BE2C (cell line): ENCODE measurements around the gene RBPMS2.

ENCODE experiments used
- DNase-seq: peaks from one replicate; pipeline ENCODE4 v3.0.0-alpha.2; 2020
- H3K27me3 ChIP-seq: fragments of 250-450 bp; sonication (Bioruptor Pico); 2 replicates; pipeline ENCODE4 v1.5.1; 2020; ENCODE audit warnings: mild to moderate bottlenecking
- H3K36me3 ChIP-seq: fragments of 250-450 bp; sonication (Bioruptor Pico); 2 replicates; pipeline ENCODE4 v1.5.1; 2020; ENCODE audit warnings: mild to moderate bottlenecking
- H3K4me1 ChIP-seq: fragments of 250-450 bp; sonication (Bioruptor Pico); 2 replicates; pipeline ENCODE4 v1.5.1; 2020
- H3K4me3 ChIP-seq: 2 replicates; pipeline ENCODE4 v1.5.1; 2011; ENCODE audit warnings: low read depth, low read length
- H3K9me3 ChIP-seq: fragments of 250-450 bp; sonication (Bioruptor Pico); 2 replicates; pipeline ENCODE4 v1.5.1; 2020
- TF ChIP-seq, protein P1 (sequence below): IDR thresholded peaks from 2 replicates; pipeline ENCODE4 v1.5.1; 2012; ENCODE audit warnings: mild to moderate bottlenecking, low read depth, low read length

Gene RBPMS2

DNA sequence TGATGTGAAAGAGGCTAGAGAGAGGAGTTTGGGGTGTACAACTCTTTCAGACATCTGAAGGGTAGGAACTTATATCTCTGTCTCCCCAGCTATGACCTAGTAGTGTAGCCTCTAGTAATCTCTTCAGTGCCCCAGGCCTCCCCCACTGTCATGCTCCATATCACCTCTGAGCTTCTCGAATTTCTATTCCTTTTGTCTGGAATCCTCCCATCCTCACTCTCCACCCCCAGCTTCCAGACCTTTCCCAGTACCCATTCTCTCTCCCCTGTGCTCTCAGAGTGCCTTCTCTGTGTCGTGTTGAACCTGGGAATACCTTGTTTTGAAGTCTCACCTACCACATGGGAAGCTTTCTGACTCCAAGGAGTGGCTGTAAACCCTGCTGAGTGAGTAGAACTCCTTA, 3.6 kb upstream of the RBPMS2 start:
- no peaks in the 10 kb centered on the region; the same call in 1 of the 2 replicates for H3K9me3 ChIP-seq
- DNase-seq: no peak
- no peaks in the 10 kb centered on the region for H3K4me1 ChIP-seq
- TF ChIP-seq, protein P1, sequence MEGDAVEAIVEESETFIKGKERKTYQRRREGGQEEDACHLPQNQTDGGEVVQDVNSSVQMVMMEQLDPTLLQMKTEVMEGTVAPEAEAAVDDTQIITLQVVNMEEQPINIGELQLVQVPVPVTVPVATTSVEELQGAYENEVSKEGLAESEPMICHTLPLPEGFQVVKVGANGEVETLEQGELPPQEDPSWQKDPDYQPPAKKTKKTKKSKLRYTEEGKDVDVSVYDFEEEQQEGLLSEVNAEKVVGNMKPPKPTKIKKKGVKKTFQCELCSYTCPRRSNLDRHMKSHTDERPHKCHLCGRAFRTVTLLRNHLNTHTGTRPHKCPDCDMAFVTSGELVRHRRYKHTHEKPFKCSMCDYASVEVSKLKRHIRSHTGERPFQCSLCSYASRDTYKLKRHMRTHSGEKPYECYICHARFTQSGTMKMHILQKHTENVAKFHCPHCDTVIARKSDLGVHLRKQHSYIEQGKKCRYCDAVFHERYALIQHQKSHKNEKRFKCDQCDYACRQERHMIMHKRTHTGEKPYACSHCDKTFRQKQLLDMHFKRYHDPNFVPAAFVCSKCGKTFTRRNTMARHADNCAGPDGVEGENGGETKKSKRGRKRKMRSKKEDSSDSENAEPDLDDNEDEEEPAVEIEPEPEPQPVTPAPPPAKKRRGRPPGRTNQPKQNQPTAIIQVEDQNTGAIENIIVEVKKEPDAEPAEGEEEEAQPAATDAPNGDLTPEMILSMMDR: no peak
- no peak overlapping the region for H3K4me3 ChIP-seq
- peaks cover 5% of the 10 kb centered on the region; the same call in 1 of the 2 replicates for H3K27me3 ChIP-seq
- no peaks in the 10 kb centered on the region for H3K36me3 ChIP-seq

DNA sequence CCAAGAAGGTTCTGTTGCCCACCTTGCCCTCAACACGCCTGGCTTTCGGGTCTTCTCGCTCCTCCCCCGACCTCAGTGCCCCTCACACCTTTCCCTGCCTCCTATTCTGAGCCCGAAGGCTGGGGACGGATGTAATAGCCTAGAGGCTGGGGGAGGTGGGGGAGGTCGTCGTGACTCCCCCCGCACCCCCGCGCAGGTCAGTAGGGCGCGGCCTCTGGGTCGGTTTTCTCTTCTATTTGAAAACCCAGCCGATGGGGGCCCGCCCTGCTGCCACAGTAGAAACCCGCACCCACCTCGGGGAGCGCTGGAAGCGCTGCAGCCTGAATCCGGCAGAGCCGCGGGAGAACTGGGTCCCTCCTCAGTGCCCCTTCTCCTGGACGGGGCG, 1.0 kb upstream of the RBPMS2 start:
- H3K36me3 ChIP-seq: no peaks in the 10 kb centered on the region

DNA sequence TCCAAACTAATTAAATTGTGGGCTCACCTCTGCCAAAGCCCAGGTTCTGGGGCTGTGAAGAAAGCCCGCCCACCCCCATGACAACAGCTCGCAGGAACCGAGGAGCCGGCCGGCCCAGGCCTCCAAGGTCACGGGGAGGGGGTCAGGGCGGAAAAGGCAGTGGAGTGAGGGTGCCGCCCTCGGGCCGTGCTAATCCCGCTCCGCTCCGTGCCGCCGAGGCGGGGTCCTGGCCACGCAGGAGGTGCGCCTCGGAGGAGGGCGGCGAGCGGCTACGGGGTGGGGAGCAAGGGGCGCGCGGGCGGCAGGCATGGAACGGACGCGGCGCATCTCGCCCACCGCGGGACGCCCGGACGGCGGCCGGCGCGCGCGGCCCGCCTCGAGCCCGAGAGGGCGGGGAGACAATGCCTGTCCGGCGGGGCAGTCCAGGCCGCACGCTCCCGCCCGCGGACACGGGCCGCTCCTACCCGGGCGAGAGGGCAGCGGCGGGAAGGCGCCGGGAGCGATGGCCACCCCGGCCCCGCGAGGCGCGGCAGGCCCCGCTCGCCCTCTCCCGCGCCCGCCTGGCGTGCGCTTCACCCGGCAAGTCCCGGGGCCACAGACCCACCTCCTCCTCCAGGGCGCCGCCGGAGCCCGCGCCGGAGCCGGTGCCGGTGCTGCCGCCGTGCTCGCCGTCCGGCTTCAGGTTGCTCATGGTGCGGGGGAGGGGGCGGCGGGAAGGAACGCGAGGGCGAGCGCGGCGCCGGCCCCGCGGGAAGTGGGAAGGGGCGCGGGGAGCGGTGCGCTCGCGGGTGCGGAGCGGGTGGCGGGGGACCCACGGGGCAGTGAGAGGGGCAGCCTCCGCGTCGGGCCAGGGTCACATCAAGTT, 528 bp downstream of the RBPMS2 start:
- TF ChIP-seq, protein P1: no peak
- peak; percentile 42 for DNase-seq
- no peaks in the 10 kb centered on the region for H3K36me3 ChIP-seq
- no peaks in the 10 kb centered on the region for H3K4me1 ChIP-seq
- H3K4me3 ChIP-seq: peak overlapping the region; percentile 38
- peaks cover 5% of the 10 kb centered on the region; the same call in 1 of the 2 replicates for H3K27me3 ChIP-seq
- no peaks in the 10 kb centered on the region; the same call in 1 of the 2 replicates for H3K9me3 ChIP-seq

More for the DNA sequence above, 1.0 kb upstream of the RBPMS2 start:
- peaks cover 5% of the 10 kb centered on the region; the same call in 1 of the 2 replicates for H3K27me3 ChIP-seq
- H3K4me3 ChIP-seq: no peak overlapping the region; the same call in 1 of the 2 replicates
- DNase-seq: no peak
- TF ChIP-seq, protein P1: no peak
- no peaks in the 10 kb centered on the region for H3K4me1 ChIP-seq
- H3K9me3 ChIP-seq: no peaks in the 10 kb centered on the region; the same call in 1 of the 2 replicates

DNA sequence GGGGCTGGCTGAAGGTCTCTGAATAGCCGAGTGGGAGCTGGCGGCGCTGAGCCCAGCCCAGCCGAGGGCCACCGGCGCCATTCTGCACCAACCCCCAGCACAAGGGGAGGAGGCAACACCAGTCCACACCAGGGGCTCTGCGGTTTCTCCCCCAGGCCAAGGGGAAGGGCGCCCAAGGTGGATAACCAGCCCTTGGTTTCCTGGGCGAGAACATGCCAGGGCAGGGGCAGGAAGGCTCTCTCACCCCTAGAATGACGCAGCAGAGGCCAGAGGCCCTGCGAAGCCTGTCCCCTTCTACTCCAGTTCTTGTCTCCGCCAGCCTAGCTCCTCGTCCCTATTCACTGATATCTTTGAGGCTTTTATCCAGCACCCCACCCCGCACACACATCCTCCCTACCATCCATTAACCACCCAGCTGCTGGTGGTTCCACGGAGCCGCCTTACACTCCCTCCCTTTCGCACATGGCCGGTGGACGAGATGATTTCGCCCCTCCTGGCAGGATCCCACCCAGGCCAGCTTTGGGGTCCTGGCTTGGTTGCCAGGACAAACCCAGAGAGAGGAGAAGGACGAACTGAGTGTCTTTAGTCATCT, 1.3 kb downstream of the RBPMS2 start:
- peaks cover 5% of the 10 kb centered on the region; the same call in 1 of the 2 replicates for H3K27me3 ChIP-seq
- TF ChIP-seq, protein P1: no peak

DNA sequence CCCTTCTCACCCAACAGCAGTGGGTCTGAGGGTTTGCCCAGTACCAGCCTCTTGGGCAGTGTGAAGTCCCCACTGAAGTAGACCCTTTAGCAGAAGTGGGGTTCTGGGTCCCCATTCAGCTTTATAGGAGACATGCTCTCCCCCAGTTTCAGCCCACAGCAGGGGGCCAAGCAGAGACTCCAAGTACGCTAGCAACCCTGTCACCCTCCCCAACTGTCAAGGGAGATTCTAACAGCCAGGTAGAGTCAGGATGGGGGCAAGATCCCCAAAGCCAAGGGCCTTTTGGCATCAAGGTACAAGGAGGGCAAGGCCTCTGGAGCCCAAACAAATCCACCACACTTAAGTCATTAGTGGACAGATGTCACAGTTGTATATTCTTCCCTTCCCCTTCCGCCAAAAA, 1.8 kb downstream of the RBPMS2 start:
- H3K9me3 ChIP-seq: no peaks in the 10 kb centered on the region; the same call in 1 of the 2 replicates
- DNase-seq: no peak
- H3K4me1 ChIP-seq: no peaks in the 10 kb centered on the region
- H3K4me3 ChIP-seq: no peak overlapping the region
- TF ChIP-seq, protein P1: no peak
- H3K27me3 ChIP-seq: peaks cover 5% of the 10 kb centered on the region; the same call in 1 of the 2 replicates
- H3K36me3 ChIP-seq: no peaks in the 10 kb centered on the region

More for the DNA sequence above, 1.3 kb downstream of the RBPMS2 start:
- Histone ChIP-seq H3K36me3 (no peaks in the 10 kb centered on the region), H3K4me1 (no peaks in the 10 kb centered on the region), H3K9me3 (no peaks in the 10 kb centered on the region; the same call in 1 of the 2 replicates), H3K4me3 (no peak overlapping the region)
- DNase-seq: no peak
